Stimulated activated CD4-positive, alpha-beta T cell treated with anti-CD3 and anti-CD28 coated beads, TNF-alpha, amount 100 ng/mL, for 48 hours (primary cell): ENCODE data around the gene RGMA.

Source experiments
- DNase-seq, 3 donors: peaks; one replicate each; pipeline ENCODE4 v3.0.0-alpha.2; 2020; ENCODE audit warnings: low read depth in 3 of 3

RGMA gene

DNA sequence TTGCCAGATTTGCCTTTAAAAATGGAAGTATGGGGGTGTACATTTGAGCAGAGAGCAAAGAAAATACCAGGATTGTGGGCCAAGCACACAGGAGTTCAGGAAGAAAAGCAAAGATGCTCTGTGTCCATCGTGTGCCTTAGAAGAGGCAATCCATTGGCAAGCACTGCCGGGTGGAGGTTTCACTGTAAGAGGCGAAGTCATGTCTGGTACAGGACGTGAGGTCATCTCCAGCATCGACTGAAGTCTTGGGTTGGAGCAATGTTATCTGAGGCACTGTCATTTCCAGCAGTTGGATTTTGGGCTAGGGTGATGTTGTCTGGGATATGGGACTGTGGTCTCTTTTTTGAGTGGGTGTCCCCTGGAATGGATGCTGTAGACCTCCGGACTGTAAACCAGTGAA, 4.8 kb upstream of the RGMA start:
- no peak for DNase-seq

DNA sequence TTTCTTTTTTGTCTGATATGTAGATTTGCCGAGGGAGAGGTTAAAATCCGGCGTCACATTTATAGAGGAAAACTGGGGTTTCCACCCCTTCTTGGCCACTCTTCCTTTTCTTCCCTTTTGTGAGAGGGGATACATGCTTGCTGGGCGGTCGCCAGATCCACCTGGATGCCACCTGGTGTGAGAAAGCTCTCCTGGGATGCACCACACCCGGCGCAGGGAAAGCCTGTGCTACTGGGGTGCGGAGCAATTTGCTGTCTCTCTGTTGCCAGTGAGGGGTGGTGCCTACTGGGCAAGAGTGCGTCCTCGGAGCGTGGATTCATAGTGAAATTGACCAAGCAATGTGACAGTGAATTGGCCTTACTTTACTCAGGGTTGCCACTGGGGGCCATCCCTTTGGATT, 2.5 kb upstream of the RGMA start:
- no peak for DNase-seq

DNA sequence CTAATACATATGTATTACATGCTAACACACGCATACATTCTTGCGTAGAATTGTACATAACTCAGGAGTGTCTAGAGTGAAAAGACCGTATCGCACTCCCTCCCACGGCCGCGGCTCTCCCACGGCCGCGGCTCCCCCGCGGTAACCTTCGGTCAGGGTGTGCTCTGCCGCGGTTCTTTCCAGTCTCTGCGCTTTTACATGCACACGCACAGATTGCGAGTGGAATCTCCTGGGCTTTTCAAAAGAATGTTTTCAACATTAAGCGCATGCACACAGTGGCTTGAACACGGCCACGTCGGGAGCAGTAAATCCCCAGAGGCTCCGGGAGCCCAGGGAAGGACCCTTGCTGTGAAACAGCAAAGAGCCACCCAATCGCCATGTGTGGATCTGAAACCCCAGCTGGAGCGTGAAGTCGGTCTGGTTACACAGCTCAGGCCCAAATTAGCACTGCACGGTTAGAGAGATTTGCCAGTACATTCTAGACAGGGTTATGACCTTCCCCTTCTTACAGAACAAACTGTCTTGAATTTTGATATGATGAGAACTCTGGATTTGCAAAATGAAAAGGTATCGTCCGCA, 805 bp upstream of the RGMA start:
- DNase-seq: no peak

DNA sequence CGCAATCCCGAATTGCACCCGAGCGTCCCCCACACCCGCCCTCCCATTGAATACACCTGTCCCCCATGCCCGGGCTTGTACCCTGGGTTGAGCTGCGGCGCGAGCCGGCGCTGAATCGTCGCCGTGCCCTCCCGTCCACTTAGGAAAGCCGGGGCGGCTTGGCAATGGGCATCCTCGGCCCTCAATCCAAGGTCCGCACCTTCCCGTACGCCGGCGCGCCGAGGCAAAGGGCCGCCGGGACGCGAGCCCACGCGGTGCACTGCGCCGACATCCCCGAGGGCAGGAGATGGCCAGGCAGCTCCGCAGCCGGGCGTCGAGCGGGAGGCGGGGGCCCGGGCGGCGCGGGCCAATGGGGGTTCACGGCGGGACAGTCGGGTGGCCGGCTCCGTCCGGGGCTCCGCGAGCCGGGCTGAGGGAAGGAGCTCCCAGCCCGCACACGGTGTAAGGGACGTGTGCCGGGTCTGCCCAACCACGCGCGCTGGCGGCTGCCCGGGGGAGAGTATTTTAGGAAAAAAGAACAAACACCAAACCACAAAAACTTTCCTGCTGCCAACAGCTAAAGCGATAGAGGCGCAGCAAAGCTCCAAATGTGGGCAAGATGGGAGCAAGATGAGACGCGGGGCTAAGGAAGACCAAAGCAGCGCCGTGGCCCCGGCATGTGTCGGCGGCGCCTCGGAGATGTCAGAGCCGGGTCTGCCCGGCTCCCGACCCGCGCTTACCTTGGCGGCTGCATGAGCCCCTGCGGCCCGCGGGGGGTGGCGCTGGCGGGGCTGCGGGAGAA, 621 bp downstream of the RGMA start:
- DNase-seq: no peak

DNA sequence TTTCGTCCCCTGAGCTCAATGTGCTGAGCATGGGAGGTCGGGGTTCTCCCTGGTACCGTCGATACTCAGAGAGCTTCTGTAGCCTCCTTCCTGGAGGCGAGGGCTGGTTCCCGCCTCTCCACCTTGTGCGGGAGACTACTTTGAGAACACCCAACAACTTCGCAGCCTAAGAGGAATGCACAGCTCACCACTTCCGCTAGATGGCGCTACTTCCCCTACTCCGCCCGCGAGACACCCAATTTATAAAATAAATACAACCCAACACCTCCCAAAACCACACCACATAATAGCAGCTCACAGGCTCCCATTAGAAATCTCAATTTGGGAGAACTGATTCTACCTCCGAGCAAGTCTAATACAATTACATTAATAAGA, 1.2 kb downstream of the RGMA start:
- DNase-seq: peak; percentile 45 to 59 (median 47)

GRCh38 chr15:93086791-93087190, 2.2 kb downstream of the RGMA start:
- DNase-seq: no peak

DNA sequence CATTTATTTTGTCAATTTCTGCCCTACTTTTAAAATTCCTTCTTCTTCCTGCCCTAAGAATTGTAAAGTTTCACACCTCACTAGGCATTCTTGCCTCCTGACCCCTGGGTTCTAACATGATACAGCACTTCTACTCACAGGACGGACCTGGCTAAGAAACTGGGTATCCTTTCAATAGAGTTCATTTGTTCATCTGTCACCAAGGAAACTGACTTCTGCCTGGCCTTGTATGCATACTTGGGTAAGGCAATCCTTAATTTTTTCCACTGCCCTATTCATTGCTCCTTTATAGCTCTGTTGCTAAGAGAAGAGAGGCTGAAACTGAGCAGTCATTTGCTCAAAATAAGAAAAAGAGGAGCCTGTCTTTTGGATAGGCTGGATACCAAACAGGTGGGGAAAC, 3.3 kb downstream of the RGMA start:
- no peak for DNase-seq

GRCh38 chr15:93082861-93083260, 6.2 kb downstream of the RGMA start:
- no peak for DNase-seq

GRCh38 chr15:93081399-93081798, 7.6 kb downstream of the RGMA start:
- DNase-seq: no peak

DNA sequence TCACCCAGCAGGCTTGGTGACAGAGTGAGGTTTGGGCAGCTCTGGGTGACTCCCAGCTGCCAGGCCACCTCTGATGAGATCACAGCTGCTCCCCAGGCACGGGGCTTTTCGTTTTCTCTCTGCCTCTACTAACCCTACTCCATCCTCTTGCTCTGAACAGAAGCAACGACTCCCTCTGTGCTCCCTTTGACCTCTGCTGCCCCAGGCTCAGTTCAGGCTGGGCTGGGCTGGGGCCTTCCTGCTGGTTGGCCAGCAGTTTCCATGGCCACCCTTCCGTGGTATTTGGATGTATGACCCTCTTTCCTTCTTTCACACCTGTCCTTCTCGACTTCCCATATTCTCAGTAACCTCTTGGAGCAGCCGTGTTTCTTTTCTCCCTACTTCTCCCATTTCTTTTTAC, 8.6 kb downstream of the RGMA start:
- DNase-seq: no peak

GRCh38 chr15:93076875-93077274, 12.1 kb downstream of the RGMA start:
- DNase-seq: no peak

- DNase-seq: no peak
These were observed 12.8 kb downstream of the RGMA start for GRCh38 chr15:93076217-93076616.

GRCh38 chr15:93074599-93074998, 14.4 kb downstream of the RGMA start:
- DNase-seq: no peak

DNA sequence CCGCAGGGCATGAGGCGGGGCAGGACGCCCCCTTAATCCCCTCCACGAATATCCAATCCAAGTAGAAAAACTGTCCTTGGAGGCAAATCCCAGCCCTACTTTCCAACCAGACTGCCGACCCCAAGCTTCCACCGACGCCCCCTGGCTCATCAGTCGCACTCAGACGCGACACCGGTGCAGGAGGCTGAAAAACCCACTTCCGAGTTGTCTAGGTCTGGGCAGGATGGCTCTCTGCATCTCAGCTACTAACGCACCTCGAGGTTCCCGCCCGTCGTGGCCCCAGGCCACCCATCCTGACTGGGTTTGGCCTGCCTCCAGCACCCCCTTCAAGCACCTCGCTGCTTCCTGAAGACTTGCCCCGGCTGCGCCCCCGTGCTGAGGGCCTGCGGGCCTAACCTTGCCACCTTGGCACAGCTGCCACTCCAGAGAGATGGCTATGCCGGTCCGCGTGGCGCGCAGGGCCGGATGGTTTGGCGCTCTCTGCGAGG, 15.5 kb downstream of the RGMA start:
- no peak for DNase-seq

GRCh38 chr15:93072411-93073394, 16.3 kb downstream of the RGMA start:
- no peak for DNase-seq

- no peak for DNase-seq
These were observed 17.0 kb downstream of the RGMA start for GRCh38 chr15:93072011-93072410.

DNA sequence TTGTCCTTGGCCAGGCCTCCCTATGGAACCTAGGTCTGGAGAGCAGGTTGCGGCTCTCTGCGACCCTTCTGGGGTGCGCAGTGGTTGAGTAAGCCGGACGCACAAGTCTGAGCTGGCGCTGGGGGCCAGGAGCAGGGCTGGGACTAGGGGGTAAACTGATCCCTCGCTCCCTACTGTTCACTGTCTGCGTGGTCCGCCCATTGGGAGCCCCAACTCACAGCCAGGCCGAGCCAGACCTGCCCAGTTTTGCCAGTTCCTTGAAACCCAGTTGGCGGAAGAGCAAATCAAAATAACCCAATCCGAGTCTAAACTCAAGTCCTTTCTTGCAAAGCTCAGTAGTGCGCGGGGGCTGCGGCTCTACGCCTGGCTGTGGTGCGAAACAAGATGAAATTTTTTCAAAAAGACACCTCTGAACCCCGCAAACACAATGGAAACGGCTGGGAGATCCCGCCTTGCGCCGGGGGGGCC, 17.5 kb downstream of the RGMA start:
- no peak for DNase-seq

- DNase-seq: no peak
These were observed 18.3 kb downstream of the RGMA start for GRCh38 chr15:93070551-93071296.

DNA sequence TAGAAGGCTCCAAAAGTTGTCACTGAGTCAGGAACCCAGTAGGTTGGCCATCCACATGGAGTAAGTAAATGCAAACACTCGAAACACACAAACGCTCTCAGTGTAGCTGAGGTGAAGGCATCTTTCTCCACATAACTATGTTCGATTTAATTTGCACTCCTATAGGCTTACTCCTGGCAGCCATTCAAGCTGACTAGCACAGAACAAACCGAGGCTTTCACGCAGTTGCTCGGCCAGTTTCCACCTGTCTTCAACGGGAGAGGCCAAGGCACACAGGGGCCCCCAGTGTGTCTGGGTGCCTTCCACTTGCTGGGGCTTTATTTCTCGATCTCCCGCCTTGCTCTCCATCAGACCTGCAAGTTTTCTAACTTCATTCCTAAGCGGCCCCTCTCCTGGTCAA, 18.9 kb downstream of the RGMA start:
- no peak for DNase-seq

GRCh38 chr15:93068581-93069199, 20.3 kb downstream of the RGMA start:
- DNase-seq: no peak

- DNase-seq: no peak
These were observed 21.3 kb downstream of the RGMA start for GRCh38 chr15:93067649-93068085.
